DMS 273 (cell line): ENCODE results near the gene KCNAB2.

Experiments
- DNase-seq: peaks from one replicate; lab custom pipeline; 2025; ENCODE audit not compliant: unreplicated experiment; lab: John Stamatoyannopoulos, UW

Gene KCNAB2

GRCh38 chr1:6144647-6145395, 99.1 kb downstream of the KCNAB2 start:
- peak; percentile 65 for DNase-seq

GRCh38 chr1:6145396-6145750, 99.7 kb downstream of the KCNAB2 start:
- DNase-seq, result no peak

DNA sequence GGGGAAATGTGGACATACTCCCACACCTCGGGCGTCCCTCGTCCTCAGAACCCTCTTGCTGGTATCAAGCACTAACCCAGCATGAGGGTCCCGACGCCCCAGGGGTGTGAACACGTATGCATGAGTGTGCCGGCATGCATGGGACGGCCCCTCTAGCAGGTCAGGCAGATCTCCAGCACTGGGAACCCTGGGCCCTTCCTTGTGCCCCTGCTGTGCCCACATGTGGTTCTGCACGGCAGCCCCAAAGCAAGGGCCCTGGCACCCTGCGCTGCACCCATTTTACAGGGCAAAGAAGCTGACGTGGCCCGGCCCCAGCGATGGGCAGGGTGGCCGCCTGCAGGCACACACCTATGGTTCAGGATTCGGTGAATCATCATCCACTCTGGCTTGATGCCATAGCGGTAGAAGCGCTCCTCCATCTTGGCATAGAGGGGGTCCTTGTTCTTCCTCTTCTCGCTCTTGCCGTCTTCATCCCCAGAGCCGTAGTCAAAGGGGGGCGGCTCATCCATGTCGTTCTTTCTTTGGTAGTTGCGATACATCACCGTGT, 100.2 kb downstream of the KCNAB2 start:
- DNase-seq, result no peak

GRCh38 chr1:6148497-6149241, 103.0 kb downstream of the KCNAB2 start:
- peak; percentile 58 for DNase-seq

DNA sequence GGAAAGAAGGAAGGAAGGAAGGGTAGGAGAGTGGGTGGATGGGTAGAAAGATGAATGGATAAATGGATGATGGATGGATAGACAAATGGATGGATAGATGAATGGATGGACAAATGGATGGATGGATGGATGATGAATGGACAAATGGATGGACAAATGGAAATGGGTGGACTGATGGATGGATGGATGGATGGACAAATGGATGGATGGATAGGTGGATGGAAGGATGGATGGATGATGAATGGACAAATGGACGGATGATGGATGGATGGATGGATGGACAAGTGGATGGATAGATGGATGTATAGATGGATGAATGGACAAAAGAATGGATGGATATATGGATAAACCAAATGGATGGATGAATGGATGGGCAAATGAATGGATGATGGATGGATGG, 103.9 kb downstream of the KCNAB2 start:
- no peak for DNase-seq

- DNase-seq, result no peak
Observed at GRCh38 chr1:6150006-6150938, 104.6 kb downstream of the KCNAB2 start.
